M059J (cell line): Measurements from ENCODE around the gene CDH16. TPM values are rescaled to one million over a fixed set of nuclear protein-coding genes. Genes with fewer than 3 reads are reported as not detected.
"Not testable (repeated sequence)": the region's sequence is repeated elsewhere in the genome, so short reads cannot be mapped to it uniquely, and the experiment has no call there.

Experiments
- DNase-seq: peaks from one replicate; pipeline ENCODE4 v3.0.0-alpha.2; 2012; ENCODE audit warnings: low read depth
- total RNA-seq: library from RNA; depleted of rRNA; stranded (reverse); fragments of >200 nt; shearing (Covaris generic); gene quantifications from 2 replicates; pipeline ENCODE4 v1.2.3, GENCODE V29; 2014

CDH16 gene
- total RNA-seq, 1 experiment from 2014 or later, result not detected

GRCh38 chr16:66910175-66910940 lies 8.3 kb downstream of the CDH16 start:
- no peak for DNase-seq

- DNase-seq, result no peak
Observed at GRCh38 chr16:66908762-66909559, 9.7 kb downstream of the CDH16 start.

GRCh38 chr16:66908116-66908515 lies 10.6 kb downstream of the CDH16 start:
- no peak for DNase-seq

GRCh38 chr16:66906916-66907836 lies 11.5 kb downstream of the CDH16 start:
- DNase-seq, result no peak

GRCh38 chr16:66905633-66906539 lies 12.8 kb downstream of the CDH16 start:
- DNase-seq, result peak; percentile 48

DNA sequence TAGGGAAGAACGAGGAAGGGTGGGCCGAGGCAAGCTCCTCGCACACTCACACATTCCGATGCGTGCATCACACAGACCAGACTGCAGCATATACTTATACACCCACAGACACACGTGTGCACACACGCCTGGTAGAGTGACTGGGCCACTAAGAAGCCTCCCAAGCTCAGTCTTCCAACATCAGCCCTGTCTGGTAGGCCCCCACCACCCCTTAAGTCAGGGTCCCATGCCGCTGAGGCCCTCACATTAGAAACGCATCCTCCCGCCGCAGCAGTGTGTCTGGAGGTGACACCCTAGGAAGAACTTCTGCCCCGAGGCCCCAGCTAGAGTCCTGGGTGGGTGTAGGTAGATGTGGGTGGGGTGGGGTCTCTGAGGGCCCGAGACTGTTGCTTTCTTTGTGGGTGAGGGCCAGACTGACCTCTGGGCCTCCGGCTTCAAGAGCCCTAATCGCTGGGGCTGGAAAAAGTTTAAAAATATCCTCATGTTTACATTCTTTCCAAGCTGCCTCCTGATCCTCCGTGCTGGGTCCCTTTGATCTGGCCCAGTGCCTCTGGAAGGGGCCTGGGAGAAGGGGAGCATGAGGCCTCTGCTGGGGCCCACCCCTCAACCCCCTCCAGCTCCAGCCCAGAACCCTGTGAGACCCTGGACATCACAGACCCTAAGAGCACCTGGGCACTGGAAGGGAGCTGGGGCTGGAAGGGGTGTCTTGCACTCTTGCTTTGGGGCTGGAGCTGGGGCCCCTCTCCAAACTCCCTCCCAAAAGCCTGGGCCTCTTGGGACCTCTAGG lies 13.6 kb downstream of the CDH16 start:
- DNase-seq, result no peak

GRCh38 chr16:66904428-66904845 lies 14.2 kb downstream of the CDH16 start:
- no peak for DNase-seq

- no peak for DNase-seq
Observed at GRCh38 chr16:66903544-66904427, 14.9 kb downstream of the CDH16 start.

- DNase-seq, result no peak
Observed at GRCh38 chr16:66902648-66903543, 15.8 kb downstream of the CDH16 start.

DNA sequence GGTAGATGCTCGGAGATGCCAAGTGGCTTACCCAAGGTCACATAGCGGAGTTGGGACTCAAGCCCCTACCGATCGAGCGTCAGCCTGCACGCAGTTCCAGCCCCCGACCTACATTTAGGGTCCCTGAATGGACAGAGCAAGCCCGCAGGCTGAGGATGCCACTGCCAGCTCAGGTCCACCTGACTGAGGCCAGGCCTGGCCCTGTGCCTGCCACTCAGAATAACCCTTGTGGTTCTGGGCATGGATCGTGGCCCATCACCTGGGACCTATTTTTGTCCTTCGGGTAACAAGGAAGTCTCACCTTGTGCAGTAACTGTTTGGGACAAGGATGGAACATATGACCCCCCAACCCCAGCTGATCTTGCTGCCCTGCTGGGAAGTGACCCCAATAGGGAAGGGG lies 17.1 kb downstream of the CDH16 start:
- DNase-seq, result no peak

DNA sequence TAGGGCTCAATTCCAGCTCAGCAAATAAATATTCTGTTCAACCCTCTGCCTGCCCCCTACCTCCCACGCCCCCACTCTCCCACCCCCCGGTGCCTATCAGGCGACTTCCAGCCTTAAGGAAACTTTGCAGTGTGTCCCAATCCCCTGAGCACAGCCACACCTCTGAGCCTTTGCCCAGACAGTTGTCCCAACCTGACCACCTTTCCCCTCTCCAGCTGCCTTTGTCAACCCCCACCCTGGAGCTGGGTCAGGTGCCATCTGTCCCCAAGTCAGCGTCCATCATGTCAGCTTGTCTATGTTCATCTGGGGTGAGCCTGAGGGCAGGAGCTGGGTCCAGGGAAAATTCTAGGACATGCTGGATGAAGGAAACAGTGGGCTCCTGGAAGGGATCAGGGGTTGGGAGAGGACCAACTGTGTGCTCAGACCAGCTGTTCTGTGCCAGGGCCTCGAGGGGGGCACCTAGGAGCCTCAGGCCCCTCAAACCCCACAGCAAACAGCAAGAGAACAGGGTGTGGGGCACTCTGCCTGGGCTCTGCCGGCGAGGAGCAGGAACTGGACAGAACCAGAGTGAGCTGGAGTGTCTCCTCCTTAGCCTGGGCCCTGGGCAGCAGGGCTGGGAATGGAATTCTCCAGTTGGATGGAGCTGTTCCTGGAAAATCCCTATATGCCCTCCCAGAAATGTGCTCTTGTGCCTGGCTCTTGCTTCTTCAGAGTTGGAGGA lies 17.8 kb downstream of the CDH16 start:
- DNase-seq, result no peak

- peak; percentile 94 for DNase-seq
Observed at GRCh38 chr16:66899945-66900710, 18.6 kb downstream of the CDH16 start.

GRCh38 chr16:66899310-66899944 lies 19.3 kb downstream of the CDH16 start:
- peak; percentile 69 for DNase-seq

DNA sequence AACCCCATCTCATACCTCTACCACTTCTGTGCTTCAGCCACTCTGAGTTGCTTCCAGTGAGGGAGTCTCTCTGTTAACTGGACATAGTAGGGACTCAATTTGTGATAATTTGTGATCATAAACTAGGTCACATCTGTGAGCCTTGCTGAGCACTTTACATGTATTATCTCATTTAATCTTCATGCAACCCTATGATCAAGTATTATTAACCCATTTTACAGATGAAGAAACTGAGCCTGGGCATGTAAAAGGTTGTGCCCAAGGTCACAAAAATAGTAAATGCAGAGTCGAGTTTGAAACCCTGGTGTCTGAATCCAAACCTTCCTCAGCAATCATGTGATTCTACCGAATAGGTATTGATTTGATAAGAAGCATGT lies 19.8 kb downstream of the CDH16 start:
- DNase-seq, result no peak

DNA sequence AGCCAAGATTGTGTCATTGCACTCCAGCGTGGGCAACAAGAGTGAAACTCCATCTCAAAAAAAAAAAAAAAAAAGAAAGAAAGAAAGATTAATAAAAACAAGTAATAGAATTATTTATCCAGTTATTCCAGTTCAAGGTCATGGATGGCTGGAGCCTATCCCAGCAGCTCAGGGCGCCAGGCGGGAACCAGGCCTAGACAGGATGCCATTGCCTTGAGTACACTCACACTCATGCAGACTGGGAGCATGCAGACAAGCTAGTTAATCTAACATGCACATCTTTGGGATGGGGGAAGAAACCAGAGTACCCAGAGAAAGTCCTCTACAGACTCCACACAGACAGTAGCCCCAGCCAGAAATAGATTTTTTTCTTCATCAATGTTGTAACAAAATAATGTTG lies 20.5 kb downstream of the CDH16 start:
- peak; percentile 77 for DNase-seq

DNA sequence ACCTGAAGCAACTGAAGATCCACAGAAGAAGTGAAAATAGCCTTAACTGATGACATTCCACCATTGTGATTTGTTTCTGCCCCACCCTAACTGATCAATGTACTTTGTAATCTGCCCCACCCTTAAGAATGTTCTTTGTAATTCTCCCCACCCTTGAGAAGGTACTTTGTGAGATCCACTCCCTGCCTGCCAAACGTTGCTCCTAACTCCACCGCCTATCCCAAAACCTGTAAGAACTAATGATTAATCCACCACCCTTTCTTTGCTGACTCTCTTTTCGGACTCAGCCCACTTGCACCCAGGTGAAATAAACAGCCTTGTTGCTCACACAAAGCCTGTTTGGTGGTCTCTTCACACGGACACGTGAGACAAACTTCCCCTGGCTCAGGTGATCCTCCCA lies 22.0 kb downstream of the CDH16 start:
- DNase-seq, result not testable (repeated sequence)
